Spleen (tissue), 11 donors: ENCODE data around the gene HDAC4. TPM values are rescaled to one million over a fixed set of nuclear protein-coding genes. Genes with fewer than 3 reads are reported as not detected.

Experiments
- DNase-seq: peaks from one replicate; pipeline ENCODE4 v3.0.0-alpha.2; 2020
- H3K27ac ChIP-seq, 8 donors: fragments of 200-600 bp; sonication (generic) in 7 of 8; 1 replicate in 4 of 8; 2 replicates in 4 of 8; pipeline versions ENCODE4 v1.5.0 to v1.8.0; 2016 to 2021; ENCODE audit warnings: inconsistent platforms in 4 of 8, mild to moderate bottlenecking in 4 of 8, moderate library complexity in 1 of 8
- H3K27me3 ChIP-seq, 7 donors: fragments of 200-600 bp; sonication (generic) in 6 of 7; replicated peaks in 1 of 7; 1 replicate in 4 of 7; 2 replicates in 3 of 7; pipeline versions ENCODE4 v1.5.0 to v1.8.0; 2016 to 2021; ENCODE audit warnings: inconsistent platforms in 3 of 7, mild to moderate bottlenecking in 1 of 7
- H3K36me3 ChIP-seq, 6 donors: fragments of 200-600 bp; sonication (generic) in 5 of 6; 1 replicate in 4 of 6; 2 replicates in 2 of 6; pipeline versions ENCODE4 v1.5.0 to v1.8.0; 2016 to 2021; ENCODE audit warnings: inconsistent platforms in 2 of 6
- H3K4me1 ChIP-seq, 6 donors: fragments of 200-600 bp; sonication (generic) in 5 of 6; 1 replicate in 3 of 6; 2 replicates in 3 of 6; pipeline versions ENCODE4 v1.5.0 to v1.8.0; 2016 to 2021; ENCODE audit warnings: inconsistent platforms in 3 of 6
- H3K4me3 ChIP-seq, 8 donors: fragments of 200-600 bp; sonication (generic) in 7 of 8; 1 replicate in 4 of 8; 2 replicates in 4 of 8; pipeline versions ENCODE4 v1.5.0 to v1.8.0; 2016 to 2021; ENCODE audit warnings: inconsistent platforms in 4 of 8, mild to moderate bottlenecking in 4 of 8, moderate library complexity in 2 of 8
- H3K9me3 ChIP-seq, 8 donors: fragments of 200-600 bp; sonication (generic) in 7 of 8; 1 replicate in 4 of 8; 2 replicates in 4 of 8; pipeline versions ENCODE4 v1.5.0 to v1.8.0; 2016 to 2021; ENCODE audit warnings: inconsistent platforms in 4 of 8
- POLR2A ChIP-seq, 3 donors: fragments of 450-650 bp; IDR thresholded peaks; one replicate each; pipeline ENCODE4 v1.5.1; 2017; ENCODE audit warnings: antibody characterized with exemption in 3 of 3, mild to moderate bottlenecking in 1 of 3
- POLR2AphosphoS5 ChIP-seq, 3 donors: sonication (generic); formaldehyde crosslinking; IDR thresholded peaks; one replicate each; pipeline ENCODE4 v1.5.1; 2017; ENCODE audit warnings: antibody characterized with exemption in 3 of 3
- WGBS, 5 donors: extraction: QIAGEN DNeasy Blood & Tissue Kit in 3 of 5; methylation state at CpG; one replicate each; pipeline versions ENCODE4 v1.1.5 to v1.1.7; 2013 to 2018; 5-methylcytosine and 5-hydroxymethylcytosine counted together
- intact Hi-C: fragments of 100-400 bp; cut with DNase I; formaldehyde crosslinking; loops from one replicate; pipeline ENCODE4 v1.15.0; 2023; ENCODE audit warnings: low total_unique reads
- polyA plus RNA-seq, 3 donors: library from polyadenylated mRNA; stranded (reverse); fragments of 200-250 nt; gene quantifications; one replicate each; pipeline ENCODE4 v1.2.1, GENCODE V29; 2013
- total RNA-seq, 7 donors: library from RNA; depleted of rRNA in 3 of 7; stranded (reverse); fragments of >200 nt in 3 of 7; fragmentation: NEBNext Ultra II Directional in 4 of 7; extraction: Animal tissue kit (Norgen Biotek cat#: 25700) in 4 of 7; gene quantifications; one replicate each; pipeline versions ENCODE4 v1.1.0 to v1.2.1, GENCODE V29; 2016 to 2021
- TF ChIP-seq, protein P1 (sequence below), 11 experiments: fragments of 200-600 bp in 7 of 11; fragments of 450-650 bp in 4 of 11; sonication (generic) in 4 of 11; IDR thresholded peaks in 8 of 11; conservative IDR thresholded peaks in 3 of 11; 1 replicate in 7 of 11; 2 replicates in 4 of 11; pipeline versions ENCODE4 v1.4.0 to v1.8.0; 2016 to 2021; ENCODE audit warnings: antibody characterized with exemption in 11 of 11, inconsistent platforms in 4 of 11, mild to moderate bottlenecking in 1 of 11
- donor health status: healthy with polysubstance abuse.
- donor health status: DM: no; HTN: no; CAD: no; lungs with moderate emphysema.
- donor health status: DM: no; HTN: no; CAD: no.
- donor health status: Bipolar disorder and iron deficiency.
- donor health status: healthy.
- donor health status: DM: no; HTN: no; CAD: no.
- donor health status: DM: yes; HTN: yes; CAD: no.

Gene HDAC4
- total and polyA plus RNA-seq, 10 donors: 3.2 to 122 (median 69.5) TPM

DNA sequence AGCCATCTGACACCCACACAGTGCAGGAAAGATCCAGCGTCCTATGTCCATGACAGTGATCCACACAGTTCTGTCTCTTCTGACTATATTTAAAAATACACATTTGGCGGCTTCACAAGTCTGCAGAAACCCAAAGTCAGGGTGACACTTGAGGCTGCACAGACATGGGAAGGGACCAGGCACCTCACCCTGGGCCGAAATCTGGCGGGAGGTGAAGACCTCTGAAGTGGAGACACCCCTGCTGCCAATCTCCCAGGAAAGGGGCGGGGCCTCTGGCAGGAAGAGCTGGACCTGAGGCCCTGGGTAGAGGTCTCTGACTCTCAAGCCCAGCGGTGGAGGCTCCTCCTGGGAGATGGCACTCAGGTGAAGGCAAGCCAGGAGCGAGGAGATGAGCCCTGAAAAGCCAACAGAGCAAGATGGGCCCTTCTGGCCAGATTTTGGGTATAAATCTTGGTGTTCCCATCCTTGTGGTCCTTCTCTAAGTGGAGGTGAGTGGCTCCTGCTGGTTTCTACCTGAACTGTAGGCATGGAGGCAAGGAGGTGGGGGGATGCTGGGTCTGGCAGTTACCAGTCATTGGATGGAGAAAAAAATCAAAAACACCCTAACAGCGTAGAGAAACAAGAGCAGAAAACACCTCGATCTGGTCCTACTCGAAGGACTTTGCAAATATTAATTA lies 248.4 kb downstream of the HDAC4 start:
- 92 to 98% (median 95%) methylated on average over 8 to 10 of the region's 10 CpGs for WGBS, 5 donors
- Histone ChIP-seq H3K4me1 (peaks cover 0 to 42% (median 20%) of the 10 kb centered on the region in 6 donors), H3K9me3 (peaks cover 0 to 12% (median 0%) of the 10 kb centered on the region in 8 donors), H3K4me3 (no peak overlapping the region), H3K27ac (peak overlapping the region in 1 of 8 donors; percentile 2), H3K27me3 (no peaks in the 10 kb centered on the region), H3K36me3 (peaks cover 4 to 95% (median 47%) of the 10 kb centered on the region in 6 donors)
- TF ChIP-seq POLR2AphosphoS5 (IDR thresholded peaks at IDR 0.05): no peak
- TF ChIP-seq, protein P1, sequence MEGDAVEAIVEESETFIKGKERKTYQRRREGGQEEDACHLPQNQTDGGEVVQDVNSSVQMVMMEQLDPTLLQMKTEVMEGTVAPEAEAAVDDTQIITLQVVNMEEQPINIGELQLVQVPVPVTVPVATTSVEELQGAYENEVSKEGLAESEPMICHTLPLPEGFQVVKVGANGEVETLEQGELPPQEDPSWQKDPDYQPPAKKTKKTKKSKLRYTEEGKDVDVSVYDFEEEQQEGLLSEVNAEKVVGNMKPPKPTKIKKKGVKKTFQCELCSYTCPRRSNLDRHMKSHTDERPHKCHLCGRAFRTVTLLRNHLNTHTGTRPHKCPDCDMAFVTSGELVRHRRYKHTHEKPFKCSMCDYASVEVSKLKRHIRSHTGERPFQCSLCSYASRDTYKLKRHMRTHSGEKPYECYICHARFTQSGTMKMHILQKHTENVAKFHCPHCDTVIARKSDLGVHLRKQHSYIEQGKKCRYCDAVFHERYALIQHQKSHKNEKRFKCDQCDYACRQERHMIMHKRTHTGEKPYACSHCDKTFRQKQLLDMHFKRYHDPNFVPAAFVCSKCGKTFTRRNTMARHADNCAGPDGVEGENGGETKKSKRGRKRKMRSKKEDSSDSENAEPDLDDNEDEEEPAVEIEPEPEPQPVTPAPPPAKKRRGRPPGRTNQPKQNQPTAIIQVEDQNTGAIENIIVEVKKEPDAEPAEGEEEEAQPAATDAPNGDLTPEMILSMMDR (IDR thresholded peaks at IDR 0.05 in 8 of 11, conservative IDR thresholded peaks at IDR 0.05 in 3 of 11): no peak
- TF ChIP-seq POLR2A (IDR thresholded peaks at IDR 0.05): no peak
- peak; percentile 68 for DNase-seq
- intact Hi-C loops: no loop called here

DNA sequence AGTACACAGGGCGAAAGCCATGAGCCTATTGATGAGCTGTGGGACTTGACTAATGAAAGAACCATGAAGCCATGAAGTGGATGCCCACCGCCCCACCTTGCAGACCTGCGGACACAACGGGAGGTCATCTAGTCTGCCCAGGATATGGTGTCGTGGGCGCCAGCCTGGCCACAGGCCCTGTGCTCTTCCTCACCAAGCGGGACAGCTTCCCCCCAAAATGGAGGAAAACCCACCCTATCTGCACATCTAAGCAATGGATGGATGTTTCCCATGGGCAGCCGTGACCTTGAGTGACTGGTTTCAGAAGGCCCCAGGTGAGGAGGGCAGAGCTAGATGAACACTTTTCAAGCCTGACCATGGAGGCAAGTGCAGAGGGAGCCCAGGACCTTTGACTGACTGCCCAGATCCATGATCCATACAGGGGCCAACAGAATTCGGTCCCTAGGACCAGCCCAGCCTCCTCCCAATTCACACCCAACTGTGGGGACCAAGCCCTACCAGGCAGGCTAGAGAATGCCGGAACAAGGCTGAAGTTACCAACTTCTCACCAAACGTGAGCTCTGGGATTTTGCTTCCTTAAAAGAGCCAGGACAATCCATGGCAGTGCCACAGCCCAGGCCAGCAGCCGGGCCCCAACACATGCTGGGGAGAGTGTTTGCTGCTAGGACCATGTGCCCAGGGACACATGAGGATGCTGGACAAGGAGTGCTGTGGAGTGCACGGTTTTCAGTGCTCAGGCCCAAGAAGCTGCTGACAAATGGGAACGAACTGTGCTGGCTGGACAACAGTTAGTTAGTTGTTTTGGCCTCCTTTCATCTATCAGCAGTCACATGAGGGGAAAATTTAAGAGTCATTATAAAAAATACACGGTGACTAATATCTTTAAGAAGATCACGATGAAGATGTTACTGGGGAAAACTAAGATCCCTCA lies 249.4 kb downstream of the HDAC4 start:
- peak; percentile 69 for DNase-seq
- WGBS, 5 donors: 86 to 94% (median 93%) methylated on average over 14 to 16 of the region's 16 CpGs
- Histone ChIP-seq H3K9me3 (peaks cover 0 to 12% (median 0%) of the 10 kb centered on the region in 8 donors), H3K4me3 (no peak overlapping the region), H3K27ac (peak overlapping the region; percentile 0 to 81 (median 65)), H3K4me1 (peaks cover 0 to 33% (median 14%) of the 10 kb centered on the region in 6 donors), H3K27me3 (no peaks in the 10 kb centered on the region), H3K36me3 (peaks cover 4 to 95% (median 45%) of the 10 kb centered on the region in 6 donors)
- intact Hi-C loops: no loop called here
- no peak for TF ChIP-seq POLR2A (IDR thresholded peaks at IDR 0.05)
- TF ChIP-seq POLR2AphosphoS5 (IDR thresholded peaks at IDR 0.05): no peak
- TF ChIP-seq, protein P1 (IDR thresholded peaks at IDR 0.05 in 8 of 11, conservative IDR thresholded peaks at IDR 0.05 in 3 of 11): no peak

- Histone ChIP-seq H3K4me3 (no peak overlapping the region), H3K4me1 (peaks cover 0 to 23% (median 12%) of the 10 kb centered on the region in 6 donors), H3K27me3 (no peaks in the 10 kb centered on the region), H3K9me3 (peaks cover 0 to 12% (median 0%) of the 10 kb centered on the region in 8 donors), H3K36me3 (peaks cover 0 to 95% (median 43%) of the 10 kb centered on the region in 6 donors), H3K27ac (peak overlapping the region; percentile 0 to 81 (median 65))
- WGBS, 5 donors: 57 to 65% (median 62%) methylated on average over 9 of the region's 9 CpGs
- DNase-seq: peak; percentile 67
- intact Hi-C loops: no loop called here
- TF ChIP-seq, protein P1 (IDR thresholded peaks at IDR 0.05 in 8 of 11, conservative IDR thresholded peaks at IDR 0.05 in 3 of 11): no peak
- TF ChIP-seq POLR2A (IDR thresholded peaks at IDR 0.05): no peak
- no peak for TF ChIP-seq POLR2AphosphoS5 (IDR thresholded peaks at IDR 0.05)
Measured at GRCh38 chr2:239150125-239151011, 250.5 kb downstream of the HDAC4 start.
